NOMO-1 (cell line): ENCODE data around the gene ASCL5.

Experiments
- DNase-seq, 2 experiments: peaks; one replicate each; lab custom pipeline; 2025; ENCODE audit not compliant: unreplicated experiment in 2 of 2; lab: John Stamatoyannopoulos, UW

Gene ASCL5

GRCh38 chr1:201153474-201154388 lies 26.7 kb upstream of the ASCL5 start:
- DNase-seq: peak; percentile 63 to 69

GRCh38 chr1:201149400-201149799 lies 22.4 kb upstream of the ASCL5 start:
- DNase-seq: peak in 1 of 2 experiments; percentile 29

DNA sequence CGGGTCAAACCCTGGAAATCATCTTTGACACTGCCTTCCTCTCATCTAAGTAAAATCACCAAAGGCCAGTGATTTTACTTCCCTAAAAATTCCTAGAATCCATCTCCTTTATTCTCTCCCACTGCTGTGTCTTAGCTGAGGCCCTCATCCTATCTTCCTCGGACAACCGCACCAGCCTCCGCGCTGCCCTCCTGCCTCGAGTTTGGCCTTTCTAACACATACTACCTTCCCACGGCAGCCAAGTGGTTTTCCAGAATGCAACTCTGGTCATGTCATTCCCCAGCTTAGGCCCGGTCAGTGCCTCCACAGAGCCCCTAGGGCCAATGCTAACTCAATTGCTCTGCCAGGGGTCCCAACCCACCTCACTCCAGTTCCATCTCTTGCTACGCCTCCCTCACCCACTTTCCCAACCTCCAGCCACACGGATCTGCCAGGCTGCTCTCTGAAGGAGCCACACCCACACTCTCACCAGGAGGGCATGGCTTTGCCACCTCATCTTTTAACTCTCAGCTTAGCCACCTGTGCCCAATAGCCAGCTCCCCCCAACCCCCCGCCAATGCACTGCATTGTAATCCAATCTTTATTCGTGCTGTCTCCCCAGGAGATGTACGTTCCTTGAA lies 20.5 kb upstream of the ASCL5 start:
- no peak for DNase-seq

- no peak for DNase-seq
Observed at GRCh38 chr1:201146626-201147390, 19.8 kb upstream of the ASCL5 start.

GRCh38 chr1:201145816-201146215 lies 18.8 kb upstream of the ASCL5 start:
- no peak for DNase-seq

- no peak for DNase-seq
Observed at GRCh38 chr1:201145132-201145531, 18.1 kb upstream of the ASCL5 start.

DNA sequence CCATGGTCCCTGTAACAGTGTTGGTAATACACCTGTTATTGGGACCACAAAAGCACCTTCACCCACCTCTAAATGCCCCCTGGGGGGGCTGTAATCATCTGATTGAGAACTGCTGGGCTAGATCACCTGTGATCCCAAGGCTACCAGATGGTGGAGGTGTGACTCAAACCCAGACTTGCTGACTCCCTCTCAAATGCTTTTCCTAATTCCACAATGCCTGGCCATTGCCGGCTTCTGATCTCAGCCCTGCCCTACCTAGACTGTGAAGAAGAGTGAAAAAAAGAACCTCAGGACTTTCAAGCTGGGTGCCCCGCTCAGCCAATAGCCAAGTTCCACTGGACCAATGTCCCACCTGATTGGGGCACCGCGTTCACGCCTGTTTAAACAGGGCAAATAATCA lies 17.7 kb upstream of the ASCL5 start:
- no peak for DNase-seq

- DNase-seq: no peak
Observed at GRCh38 chr1:201143726-201144635, 17.0 kb upstream of the ASCL5 start.

- DNase-seq: no peak
Observed at GRCh38 chr1:201142849-201143725, 16.1 kb upstream of the ASCL5 start.

GRCh38 chr1:201142011-201142848 lies 15.2 kb upstream of the ASCL5 start:
- DNase-seq: no peak

DNA sequence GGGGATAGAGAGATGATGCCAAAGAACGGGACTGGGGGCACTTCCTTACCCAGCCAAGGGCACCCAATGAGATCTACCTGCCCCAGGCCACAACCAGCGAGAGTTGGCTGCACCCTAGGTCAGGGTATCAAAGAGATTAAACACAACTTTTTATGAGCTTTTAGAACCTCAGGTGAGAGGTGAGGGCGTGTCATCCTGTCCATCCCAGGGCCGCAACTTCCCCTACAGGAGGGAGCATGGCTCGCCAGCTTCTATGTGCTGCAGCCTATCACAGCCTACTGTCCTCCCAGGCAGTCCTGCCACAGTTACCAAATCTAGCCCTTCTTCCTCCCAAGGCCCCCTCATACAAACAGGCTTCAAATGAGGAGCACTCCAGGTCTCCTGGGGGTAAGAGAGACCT lies 14.4 kb upstream of the ASCL5 start:
- DNase-seq: no peak

GRCh38 chr1:201140941-201141260 lies 13.9 kb upstream of the ASCL5 start:
- no peak for DNase-seq

GRCh38 chr1:201140235-201140940 lies 13.4 kb upstream of the ASCL5 start:
- DNase-seq: no peak

DNA sequence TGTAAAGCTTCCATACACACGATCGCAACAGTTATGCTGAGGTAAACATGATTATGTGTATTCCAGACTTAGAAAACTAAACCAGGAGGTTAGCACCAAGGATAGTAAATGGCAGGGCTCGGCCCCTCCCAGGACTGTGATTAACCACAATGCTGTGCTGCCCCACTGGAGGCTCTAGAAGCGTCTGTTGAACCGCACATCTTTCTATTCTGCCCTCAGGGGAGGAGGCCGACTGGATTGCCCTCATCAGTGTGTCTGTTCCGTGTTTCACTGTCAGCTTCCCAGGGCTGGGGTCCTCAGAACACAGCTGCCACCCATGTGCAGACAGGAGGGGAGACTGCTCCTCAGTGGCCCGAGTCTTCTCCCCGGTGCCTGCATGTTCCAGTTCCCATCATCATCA lies 12.8 kb upstream of the ASCL5 start:
- no peak for DNase-seq

- DNase-seq: no peak
Observed at GRCh38 chr1:201139306-201139705, 12.3 kb upstream of the ASCL5 start.

GRCh38 chr1:201138311-201138840 lies 11.4 kb upstream of the ASCL5 start:
- no peak for DNase-seq

DNA sequence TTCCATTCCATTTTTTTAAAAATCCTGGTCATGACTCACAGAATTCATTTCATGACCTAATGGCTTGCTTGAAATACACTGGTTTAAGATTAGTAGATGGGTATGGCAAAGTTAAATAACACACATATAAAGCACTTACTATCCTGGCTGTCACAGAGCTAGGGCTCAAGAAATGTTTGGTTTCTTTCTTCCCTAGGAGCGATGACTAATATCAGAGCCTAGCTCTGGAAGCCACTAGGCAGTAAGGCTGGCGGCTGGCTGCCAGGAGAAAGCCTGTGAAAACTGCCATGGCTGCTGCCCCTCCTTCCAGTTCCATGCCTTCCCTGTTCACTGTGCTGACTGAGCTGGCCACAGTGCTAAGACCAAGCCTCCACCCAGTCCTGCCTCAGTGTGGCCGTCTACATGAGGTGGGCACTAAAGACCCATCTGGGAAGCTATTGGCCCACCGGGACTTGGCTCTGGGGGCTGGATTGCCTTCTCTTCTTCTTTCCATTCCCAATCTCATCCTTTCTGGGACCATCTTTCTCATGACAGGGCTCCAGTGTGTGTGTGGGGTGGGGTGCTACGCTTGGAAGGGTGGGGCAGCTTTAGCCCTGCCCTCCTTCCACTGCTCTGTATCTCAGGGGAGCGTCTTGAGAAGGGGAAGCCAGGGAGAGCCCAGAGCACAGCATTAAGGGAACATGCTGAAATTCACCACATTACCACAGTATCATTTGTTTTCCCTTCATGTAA lies 10.8 kb upstream of the ASCL5 start:
- DNase-seq: no peak
